Muscle layer of duodenum (tissue), 2 donors: Measurements from ENCODE around the gene MSH6.
A peak's percentile ranks its signal among the peaks of the same experiment; 100 is the strongest.

ENCODE experiments used
- H3K27ac ChIP-seq: one replicate; pipeline ENCODE4 v1.7.0; 2013; ENCODE audit warnings: mild to moderate bottlenecking, low read length
- H3K27me3 ChIP-seq: one replicate; pipeline ENCODE4 v1.7.0; 2013; ENCODE audit warnings: low read depth, mild to moderate bottlenecking, control low read depth, low read length
- H3K36me3 ChIP-seq, 2 donors: one replicate each; pipeline ENCODE4 v1.7.0; 2013; ENCODE audit warnings: low read length in 2 of 2, control low read depth in 1 of 2, mild to moderate bottlenecking in 1 of 2; ENCODE audit not compliant: insufficient read depth in 2 of 2, control insufficient read depth in 1 of 2
- H3K4me1 ChIP-seq, 2 donors: one replicate each; pipeline ENCODE4 v1.7.0; 2013; ENCODE audit warnings: low read length in 2 of 2, mild to moderate bottlenecking in 2 of 2, control low read depth in 1 of 2, moderate library complexity in 1 of 2; ENCODE audit not compliant: insufficient read depth in 2 of 2, control insufficient read depth in 1 of 2
- H3K4me3 ChIP-seq, 2 donors: one replicate each; pipeline ENCODE4 v1.7.0; 2013; ENCODE audit warnings: low read length in 2 of 2, low read depth in 1 of 2, mild to moderate bottlenecking in 1 of 2
- H3K9me3 ChIP-seq, 2 donors: one replicate each; pipeline ENCODE4 v1.7.0; 2013; ENCODE audit warnings: low read length in 2 of 2, control low read depth in 1 of 2, mild to moderate bottlenecking in 1 of 2; ENCODE audit not compliant: control insufficient read depth in 1 of 2
- donor health status: healthy.

The MSH6 gene

GRCh38 chr2:47782671-47783485, at the start of gene MSH6:
MSH6 (plus strand) TSS chr2:47783145; CDS start chr2:47783234, 89 bp downstream.
- no peaks in the 10 kb centered on the region for H3K36me3 ChIP-seq
- no peaks in the 10 kb centered on the region for H3K9me3 ChIP-seq
- peak within 1 kb of the TSS; percentile 75 for H3K27ac ChIP-seq
- H3K27me3 ChIP-seq, result no peaks in the 10 kb centered on the region
- H3K4me1 ChIP-seq, result peaks cover 0 to 12% of the 10 kb centered on the region in 2 donors
- H3K4me3 ChIP-seq, result peak within 1 kb of the TSS; percentile 79 to 95

GRCh38 chr2:47735136-47735869, 47.6 kb upstream of the MSH6 start:
- Histone ChIP-seq H3K4me1 (no peaks in the 10 kb centered on the region), H3K36me3 (no peaks in the 10 kb centered on the region), H3K27me3 (no peaks in the 10 kb centered on the region), H3K9me3 (no peaks in the 10 kb centered on the region), H3K27ac (no peak overlapping the region), H3K4me3 (no peak overlapping the region)

DNA sequence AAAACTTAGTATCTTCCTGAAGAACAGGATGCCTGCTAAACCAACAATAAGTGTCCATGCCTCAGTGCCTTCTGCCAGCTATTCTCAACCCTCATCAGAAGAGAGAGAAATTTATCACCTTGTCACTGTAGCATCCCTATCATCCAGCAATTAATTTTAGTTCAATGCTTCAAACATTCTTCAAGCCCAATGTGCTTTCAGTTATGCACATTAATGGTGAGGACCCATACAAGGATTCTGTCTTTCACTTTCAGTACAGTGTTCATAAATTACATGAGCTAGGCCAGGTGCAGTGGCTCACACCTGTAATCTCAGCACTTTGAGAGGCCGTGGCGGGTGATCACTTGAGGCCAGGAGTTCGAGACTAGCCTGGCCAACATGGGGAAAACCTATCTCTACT, 47.0 kb upstream of the MSH6 start:
- no peak overlapping the region for H3K4me3 ChIP-seq
- no peaks in the 10 kb centered on the region for H3K4me1 ChIP-seq
- H3K36me3 ChIP-seq, result no peaks in the 10 kb centered on the region
- no peaks in the 10 kb centered on the region for H3K9me3 ChIP-seq
- no peaks in the 10 kb centered on the region for H3K27me3 ChIP-seq
- no peak overlapping the region for H3K27ac ChIP-seq

DNA sequence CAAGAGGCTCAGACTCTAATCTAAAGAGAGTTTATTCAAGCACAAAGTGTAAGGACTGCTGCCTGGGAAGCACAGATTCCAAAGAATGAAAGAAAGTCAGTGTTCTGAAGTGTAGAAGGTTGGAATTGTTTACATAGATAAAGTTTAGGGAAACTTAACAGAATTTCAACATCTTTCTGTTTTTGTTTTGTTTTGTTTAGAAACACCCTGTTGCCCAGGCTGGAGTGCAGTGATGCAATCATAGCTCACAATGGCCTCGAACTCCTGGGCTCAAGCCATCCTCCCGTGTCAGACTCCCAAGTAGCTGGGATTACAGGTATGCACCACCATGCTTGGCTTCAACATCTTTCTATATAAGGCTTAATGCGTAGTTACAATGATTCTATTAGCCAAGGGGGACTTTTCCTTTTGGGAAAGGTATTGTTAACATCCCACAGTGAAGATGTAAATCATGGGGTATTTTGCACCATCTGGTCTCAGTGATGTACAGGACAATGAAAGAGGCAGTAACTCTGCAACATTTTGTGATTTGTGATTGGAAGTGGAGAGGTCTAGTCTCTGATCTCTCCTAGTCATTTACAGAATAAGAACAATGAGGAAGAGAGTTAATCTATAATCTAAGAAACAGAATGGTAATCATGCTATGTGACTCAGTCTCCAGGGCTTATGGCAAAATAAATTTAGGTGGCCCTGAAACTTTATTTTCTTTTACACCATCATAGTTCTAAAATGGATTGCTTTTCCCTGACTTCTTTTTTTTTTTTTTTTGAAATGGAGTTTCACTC, 45.6 kb upstream of the MSH6 start:
- Histone ChIP-seq H3K27me3 (no peaks in the 10 kb centered on the region), H3K4me3 (no peak overlapping the region), H3K9me3 (no peaks in the 10 kb centered on the region), H3K4me1 (no peaks in the 10 kb centered on the region), H3K36me3 (no peaks in the 10 kb centered on the region), H3K27ac (no peak overlapping the region)

DNA sequence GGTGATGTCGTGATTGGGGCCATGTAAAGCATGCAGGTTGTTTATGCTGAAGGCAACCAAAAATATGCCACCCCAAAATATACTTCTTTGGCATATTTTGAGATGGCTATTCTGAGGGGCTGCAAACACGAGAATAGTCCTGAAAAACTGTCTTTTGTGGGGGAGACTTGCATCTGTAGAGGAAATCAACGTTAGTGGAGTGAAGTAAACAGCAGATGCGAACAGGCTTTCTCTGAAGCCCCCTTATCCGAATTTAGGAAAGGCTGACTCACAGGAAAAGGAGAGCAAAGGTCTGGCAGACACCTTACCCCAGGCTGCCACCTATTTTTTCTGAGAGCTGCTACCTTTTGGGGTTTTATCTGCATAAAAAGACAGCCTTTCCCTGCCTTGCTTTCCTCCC, 44.6 kb upstream of the MSH6 start:
- Histone ChIP-seq H3K27me3 (no peaks in the 10 kb centered on the region), H3K4me3 (no peak overlapping the region), H3K27ac (no peak overlapping the region), H3K4me1 (no peaks in the 10 kb centered on the region), H3K9me3 (no peaks in the 10 kb centered on the region), H3K36me3 (no peaks in the 10 kb centered on the region)

DNA sequence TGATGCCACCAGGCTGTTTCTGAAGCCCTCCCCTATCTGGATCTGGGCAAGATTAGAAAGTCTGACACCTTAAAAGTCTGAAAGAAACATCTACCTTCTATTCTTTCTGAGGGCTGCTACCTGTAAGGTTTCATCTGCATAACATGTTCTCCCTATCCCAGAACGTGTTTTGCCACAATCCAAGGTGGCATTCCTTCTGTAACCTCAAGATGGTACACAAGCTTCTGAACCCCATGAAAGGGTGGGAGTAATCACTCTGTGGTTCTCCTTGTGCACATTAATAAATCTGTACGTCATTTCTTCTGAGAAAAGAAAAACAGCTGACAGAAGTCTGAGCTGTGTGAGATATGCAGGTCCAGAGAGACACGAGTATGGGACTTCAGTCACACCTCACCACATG, 41.8 kb upstream of the MSH6 start:
- H3K4me1 ChIP-seq, result no peaks in the 10 kb centered on the region

DNA sequence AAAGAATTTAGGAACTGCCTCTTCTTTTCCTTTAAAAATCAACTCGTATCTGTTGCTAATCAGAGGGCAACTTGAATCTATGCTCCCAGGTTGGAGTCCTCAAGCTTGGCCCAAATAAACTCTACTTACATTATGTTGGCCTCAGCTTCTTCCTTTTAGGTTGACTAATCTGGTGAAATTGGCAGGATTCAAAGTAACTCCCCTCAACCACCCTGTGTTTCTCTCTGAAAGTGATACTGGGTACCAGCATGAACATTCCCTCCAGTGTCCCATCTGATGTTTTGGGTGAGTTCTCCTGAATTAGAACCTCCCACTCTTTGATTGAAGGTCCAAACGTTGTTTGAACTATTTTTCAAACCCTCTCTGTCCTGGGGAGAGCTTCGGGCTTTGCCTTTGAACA, 41.3 kb upstream of the MSH6 start:
- Histone ChIP-seq H3K36me3 (no peaks in the 10 kb centered on the region), H3K4me1 (no peaks in the 10 kb centered on the region), H3K27ac (no peak overlapping the region), H3K9me3 (peaks cover 0 to 3% of the 10 kb centered on the region in 2 donors), H3K27me3 (no peaks in the 10 kb centered on the region), H3K4me3 (no peak overlapping the region)

More for the DNA sequence above, 41.8 kb upstream of the MSH6 start:
- no peak overlapping the region for H3K4me3 ChIP-seq
- no peak overlapping the region for H3K27ac ChIP-seq
- H3K36me3 ChIP-seq, result no peaks in the 10 kb centered on the region
- H3K27me3 ChIP-seq, result no peaks in the 10 kb centered on the region
- H3K9me3 ChIP-seq, result no peaks in the 10 kb centered on the region

- Histone ChIP-seq H3K4me1 (no peaks in the 10 kb centered on the region), H3K36me3 (no peaks in the 10 kb centered on the region), H3K4me3 (no peak overlapping the region), H3K27ac (no peak overlapping the region), H3K27me3 (no peaks in the 10 kb centered on the region), H3K9me3 (peaks cover 0 to 12% of the 10 kb centered on the region in 2 donors)
Measured at GRCh38 chr2:47744074-47744473, 38.9 kb upstream of the MSH6 start.

DNA sequence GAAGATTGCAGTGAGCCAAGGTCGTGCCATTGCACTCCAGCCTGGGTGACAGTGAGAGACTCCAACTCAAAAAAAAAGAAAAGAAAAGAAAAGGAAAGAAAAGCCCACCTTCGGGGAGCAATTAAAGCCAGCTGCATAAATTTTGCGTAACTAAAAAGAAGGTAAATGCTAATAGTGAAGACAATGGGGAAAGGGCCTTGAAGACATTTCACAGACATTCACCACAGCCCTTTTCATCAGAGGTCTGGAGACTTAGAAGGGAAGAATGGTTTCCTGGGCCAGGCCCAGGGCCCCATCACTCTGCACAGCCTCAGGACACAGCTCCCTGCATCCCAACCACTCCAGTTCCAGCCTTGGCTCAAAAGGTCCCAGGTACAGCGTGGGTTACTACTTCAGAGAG, 35.1 kb upstream of the MSH6 start:
- Histone ChIP-seq H3K36me3 (no peaks in the 10 kb centered on the region), H3K4me3 (no peak overlapping the region), H3K9me3 (peaks cover 0 to 12% of the 10 kb centered on the region in 2 donors)

DNA sequence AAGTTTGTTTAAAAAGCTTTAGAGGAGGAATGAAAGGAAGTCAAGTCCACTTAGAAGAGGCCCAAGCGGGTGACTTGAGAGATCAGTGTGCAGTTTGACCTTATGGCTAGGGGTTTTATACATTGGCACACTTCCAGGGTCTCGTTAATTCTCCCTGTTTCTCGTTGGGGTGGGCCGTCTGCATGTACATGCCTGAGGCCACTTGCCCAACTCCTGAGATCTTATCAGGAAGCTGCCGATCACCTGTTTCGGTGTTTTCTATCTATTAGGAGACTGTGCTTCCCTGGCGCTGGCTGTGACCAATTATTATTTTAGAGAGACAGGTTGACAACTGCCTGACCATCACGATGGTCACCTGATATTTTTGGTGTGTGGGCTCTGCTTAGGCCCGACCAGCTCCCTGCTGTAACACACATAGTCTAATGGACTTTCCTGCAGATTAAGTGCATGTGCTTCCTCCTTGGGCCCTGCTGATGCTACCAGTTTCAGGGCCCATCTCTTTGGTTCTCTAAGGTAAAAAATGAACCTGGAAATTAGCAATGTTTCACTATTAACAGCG, 31.0 kb upstream of the MSH6 start:
- Histone ChIP-seq H3K4me1 (no peaks in the 10 kb centered on the region), H3K27ac (no peak overlapping the region), H3K36me3 (no peaks in the 10 kb centered on the region)

More for the DNA sequence above, 35.1 kb upstream of the MSH6 start:
- Histone ChIP-seq H3K27me3 (no peaks in the 10 kb centered on the region), H3K27ac (no peak overlapping the region), H3K4me1 (no peaks in the 10 kb centered on the region)

GRCh38 chr2:47767497-47767844, 15.5 kb upstream of the MSH6 start:
- Histone ChIP-seq H3K9me3 (no peaks in the 10 kb centered on the region), H3K36me3 (no peaks in the 10 kb centered on the region), H3K27ac (no peak overlapping the region), H3K4me3 (no peak overlapping the region), H3K4me1 (peaks cover 0 to 5% of the 10 kb centered on the region in 2 donors), H3K27me3 (no peaks in the 10 kb centered on the region)

More for the DNA sequence above, 31.0 kb upstream of the MSH6 start:
- Histone ChIP-seq H3K27me3 (no peaks in the 10 kb centered on the region), H3K9me3 (peaks cover 0 to 6% of the 10 kb centered on the region in 2 donors), H3K4me3 (no peak overlapping the region)
